IMR-90 (cell line): ENCODE measurements around the gene RPS10. TPM values are rescaled to one million over a fixed set of nuclear protein-coding genes. Genes with fewer than 3 reads are reported as not detected.
A peak's percentile ranks its signal among the peaks of the same experiment; 100 is the strongest.

Experiments used
- ATAC-seq: fragments of 200-7000 bp; cut with Tn5 transposase; 2 replicates; pipeline ENCODE4 v1.9.1; 2020; ENCODE audit warnings: low read depth, mild to moderate bottlenecking, moderate library complexity
- BruUV-seq: library from RNA; stranded (reverse); fragments of 400-500 nt; replicated peaks from 2 replicates; lab custom pipeline; 2021; lab: Mats Ljungman, UMichigan
- CTCF ChIA-PET: fragments of 300-600 bp; formaldehyde crosslinking; extraction: SDS; loops from one replicate; lab custom pipeline; 2021; ENCODE audit warnings: antibody characterized with exemption; lab: Yijun Ruan, JAX
- POLR2A ChIA-PET: fragments of 300-600 bp; sonication (Branson Sonifier 250); formaldehyde crosslinking; loops from one replicate; lab custom pipeline; 2022; ENCODE audit warnings: antibody characterized with exemption; ENCODE audit not compliant: unreplicated experiment; lab: Charles Lee
- DNase-seq: peaks from one replicate; pipeline ENCODE4 v3.0.0; 2013
- H2AFZ ChIP-seq: replicated peaks from 2 replicates; pipeline ENCODE3; 2013; ENCODE audit warnings: low read length, mild to moderate bottlenecking; ENCODE audit not compliant: poor library complexity
- H2AK5ac ChIP-seq: 2 replicates; pipeline ENCODE4 v1.6.1; 2013; ENCODE audit warnings: low read depth, low read length, inconsistent platforms
- H2AK9ac ChIP-seq: replicated peaks from 2 replicates; pipeline ENCODE3; 2013; ENCODE audit warnings: mild to moderate bottlenecking, low read depth, low read length, moderate library complexity; ENCODE audit not compliant: poor library complexity
- H2BK120ac ChIP-seq: 2 replicates; pipeline ENCODE4 v1.6.1; 2013; ENCODE audit warnings: low read depth, low read length, inconsistent platforms
- H2BK15ac ChIP-seq: 3 replicates; pipeline ENCODE4 v1.6.1; 2013; ENCODE audit warnings: low read depth, low read length, inconsistent platforms
- H2BK20ac ChIP-seq: 2 replicates; pipeline ENCODE4 v1.6.1; 2013; ENCODE audit warnings: low read depth, mild to moderate bottlenecking, inconsistent platforms, low read length, moderate library complexity
- H2BK5ac ChIP-seq: 2 replicates; pipeline ENCODE4 v1.6.1; 2013; ENCODE audit warnings: mild to moderate bottlenecking, low read depth, low read length, inconsistent platforms; ENCODE audit not compliant: poor library complexity, severe bottlenecking
- H3K14ac ChIP-seq: replicated peaks from 2 replicates; pipeline ENCODE4 v1.6.1; 2013; ENCODE audit warnings: low read depth, low read length, inconsistent platforms
- H3K18ac ChIP-seq: 2 replicates; pipeline ENCODE4 v1.6.1; 2013; ENCODE audit warnings: low read depth, low read length, control low read depth
- H3K23ac ChIP-seq: 2 replicates; pipeline ENCODE4 v1.6.1; 2013; ENCODE audit warnings: low read depth, low read length, inconsistent platforms
- H3K27ac ChIP-seq: 2 replicates; pipeline ENCODE4 v1.5.1; 2013; ENCODE audit warnings: mild to moderate bottlenecking, control low read depth, low read length; ENCODE audit not compliant: insufficient read depth
- H3K27me3 ChIP-seq: 2 replicates; pipeline ENCODE4 v1.6.1; 2013; ENCODE audit warnings: low read length; ENCODE audit not compliant: control insufficient read depth, insufficient read depth
- H3K36me3 ChIP-seq: 2 replicates; pipeline ENCODE4 v1.6.1; 2013; ENCODE audit warnings: low read length, mixed read lengths; ENCODE audit not compliant: control insufficient read depth, insufficient read depth
- H3K4ac ChIP-seq: 2 replicates; pipeline ENCODE4 v1.6.1; 2013; ENCODE audit warnings: low read depth, low read length, inconsistent platforms
- H3K4me1 ChIP-seq: 2 replicates; pipeline ENCODE4 v1.6.1; 2013; ENCODE audit warnings: low read length, mixed read lengths; ENCODE audit not compliant: control insufficient read depth, insufficient read depth
- H3K4me2 ChIP-seq: 2 replicates; pipeline ENCODE4 v1.6.1; 2013; ENCODE audit warnings: low read depth, mild to moderate bottlenecking, control low read depth, low read length, moderate library complexity
- H3K4me3 ChIP-seq: 2 replicates; pipeline ENCODE4 v1.5.1; 2013; ENCODE audit warnings: low read depth, mild to moderate bottlenecking, control low read depth, low read length, moderate library complexity; ENCODE audit not compliant: insufficient read depth
- H3K56ac ChIP-seq: 2 replicates; pipeline ENCODE4 v1.6.1; 2013; ENCODE audit warnings: low read length, inconsistent platforms; ENCODE audit not compliant: insufficient read depth; ENCODE audit errors: extremely low read depth
- H3K79me1 ChIP-seq, 2 experiments: 2 replicates each; pipeline ENCODE4 v1.6.1; 2013; ENCODE audit warnings: low read length in 2 of 2, inconsistent platforms in 1 of 2, low read depth in 1 of 2
- H3K9ac ChIP-seq: 2 replicates; pipeline ENCODE4 v1.6.1; 2013; ENCODE audit warnings: low read depth, low read length, control low read depth
- H3K9me1 ChIP-seq: 2 replicates; pipeline ENCODE4 v1.6.1; 2013; ENCODE audit warnings: low read length, inconsistent platforms; ENCODE audit not compliant: insufficient read depth
- H3K9me3 ChIP-seq: 2 replicates; pipeline ENCODE4 v1.6.1; 2013; ENCODE audit warnings: low read length; ENCODE audit not compliant: control insufficient read depth, insufficient read depth
- H4K20me1 ChIP-seq: 2 replicates; pipeline ENCODE4 v1.6.1; 2013; ENCODE audit warnings: low read length, inconsistent platforms; ENCODE audit not compliant: insufficient read depth
- H4K5ac ChIP-seq: 2 replicates; pipeline ENCODE4 v1.6.1; 2013; ENCODE audit warnings: mild to moderate bottlenecking, low read depth, low read length, control low read depth
- H4K8ac ChIP-seq, 2 experiments: 2 replicates each; pipeline ENCODE4 v1.6.1; 2013; ENCODE audit warnings: low read depth in 2 of 2, low read length in 2 of 2, control low read depth in 1 of 2, inconsistent platforms in 1 of 2
- H4K91ac ChIP-seq: 2 replicates; pipeline ENCODE4 v1.6.1; 2013; ENCODE audit warnings: low read depth, low read length, inconsistent platforms; ENCODE audit not compliant: insufficient read depth
- BHLHE40 ChIP-seq: fragments of 150-350 bp; IDR thresholded peaks from 2 replicates; pipeline ENCODE4 v1.6.1; 2016; ENCODE audit warnings: mild to moderate bottlenecking, low read depth, low read length
- CEBPB ChIP-seq: IDR thresholded peaks from 2 replicates; pipeline ENCODE4 v1.6.1; 2012; ENCODE audit warnings: low read depth, low read length, improper control_type of control experiment
- CHD1 ChIP-seq: IDR thresholded peaks from 2 replicates; pipeline ENCODE4 v1.6.1; 2012; ENCODE audit warnings: low read depth, low read length, improper control_type of control experiment
- CTCF ChIP-seq: conservative IDR thresholded peaks from 2 replicates; pipeline ENCODE4 v1.5.1; 2012; ENCODE audit warnings: mild to moderate bottlenecking, low read depth, low read length, improper control_type of control experiment
- ELK1 ChIP-seq: fragments of 150-350 bp; IDR thresholded peaks from 2 replicates; pipeline ENCODE4 v1.6.1; 2016; ENCODE audit warnings: low read depth, mild to moderate bottlenecking, low read length, moderate library complexity, borderline replicate concordance
- FOS ChIP-seq: fragments of 150-350 bp; IDR thresholded peaks from 2 replicates; pipeline ENCODE4 v1.6.1; 2016; ENCODE audit warnings: low read depth, low read length
- MAFK ChIP-seq: IDR thresholded peaks from 2 replicates; pipeline ENCODE4 v1.6.1; 2012; ENCODE audit warnings: low read depth, low read length, improper control_type of control experiment
- MAZ ChIP-seq: IDR thresholded peaks from 2 replicates; pipeline ENCODE4 v1.6.1; 2012; ENCODE audit warnings: low read depth, mild to moderate bottlenecking, low read length, improper control_type of control experiment, moderate library complexity, borderline replicate concordance
- MXI1 ChIP-seq: IDR thresholded peaks from 2 replicates; pipeline ENCODE4 v1.6.1; 2012; ENCODE audit warnings: low read depth, mild to moderate bottlenecking, low read length, moderate library complexity, borderline replicate concordance
- NFE2L2 ChIP-seq: fragments of 150-350 bp; IDR thresholded peaks from 2 replicates; pipeline ENCODE4 v1.6.1; 2016; ENCODE audit warnings: low read depth, mild to moderate bottlenecking, low read length
- POLR2A ChIP-seq: IDR thresholded peaks from 2 replicates; pipeline ENCODE4 v1.6.1; 2012; ENCODE audit warnings: mild to moderate bottlenecking, low read depth, low read length
- RAD21 ChIP-seq: IDR thresholded peaks from 2 replicates; pipeline ENCODE4 v1.6.1; 2012; ENCODE audit warnings: low read length, improper control_type of control experiment
- RCOR1 ChIP-seq: IDR thresholded peaks from 2 replicates; pipeline ENCODE4 v1.6.1; 2012; ENCODE audit warnings: mild to moderate bottlenecking, low read length, improper control_type of control experiment; ENCODE audit not compliant: insufficient replicate concordance
- RFX5 ChIP-seq: IDR thresholded peaks from 2 replicates; pipeline ENCODE4 v1.8.0; 2012; ENCODE audit warnings: low read depth, mild to moderate bottlenecking, low read length, moderate library complexity
- SMC3 ChIP-seq: fragments of 150-350 bp; IDR thresholded peaks from 2 replicates; pipeline ENCODE4 v1.6.1; 2016; ENCODE audit warnings: low read depth, mild to moderate bottlenecking, antibody characterized with exemption, low read length, moderate library complexity
- USF2 ChIP-seq: fragments of 150-350 bp; IDR thresholded peaks from 2 replicates; pipeline ENCODE4 v1.6.1; 2017; ENCODE audit warnings: mild to moderate bottlenecking, antibody characterized with exemption, low read length, low read depth
- WGBS, 2 experiments: methylation state at CpG; one replicate each; pipeline versions ENCODE4 v1.1.5 to v1.1.7; 2013; ENCODE audit warnings: missing lambda C conversion rate in 2 of 2; ENCODE audit not compliant: insufficient read length in 1 of 2; ENCODE audit errors: extremely low coverage in 2 of 2; 5-methylcytosine and 5-hydroxymethylcytosine counted together
- dilution Hi-C: fragments of 300-500 bp; cut with HindIII; formaldehyde crosslinking; loops from one replicate; pipeline ENCODE4 v1.14.3; 2018; ENCODE audit warnings: low sequenced_read_pairs; ENCODE audit not compliant: unreplicated experiment
- in situ Hi-C: fragments of 300-500 bp; cut with MboI; formaldehyde crosslinking; loops from 3 replicates; pipeline ENCODE4 v1.14.3; 2019; ENCODE audit warnings: low sequenced_read_pairs, inconsistent platforms, mixed read lengths
- intact Hi-C: fragments of 100-400 bp; cut with micrococcal nuclease; formaldehyde crosslinking; loops from 2 replicates; pipeline ENCODE4 v1.10.0; 2022
- polyA plus RNA-seq, 3 experiments: library from polyadenylated mRNA; depleted of rRNA; stranded (reverse); fragments of >200 nt; gene quantifications; 2 replicates each; pipeline ENCODE4 v1.2.3, GENCODE V29; 2012; ENCODE audit warnings: low replicate concordance in 1 of 3
- total RNA-seq: library from RNA; depleted of rRNA; stranded (reverse); fragments of >200 nt; gene quantifications from 2 replicates; pipeline ENCODE4 v1.2.3, GENCODE V29; 2012

The RPS10 gene
- total and polyA plus RNA-seq, 2 of the 4 experiments (the other 2 are of a cell fraction): 5,462 to 5,584 TPM

- Histone ChIP-seq H2AK9ac (no peak overlapping the region), H2BK15ac (no peak overlapping the region), H3K4me1 (no peaks in the 10 kb centered on the region), H3K36me3 (no peaks in the 10 kb centered on the region), H3K4me2 (no peak overlapping the region), H2BK20ac (no peak overlapping the region), H3K9ac (no peak overlapping the region), H3K27ac (no peak overlapping the region), H3K23ac (no peak overlapping the region; the same call in 1 of the 2 replicates), H3K18ac (no peak overlapping the region), H3K9me1 (no peaks in the 10 kb centered on the region), H4K91ac (no peak overlapping the region), H3K14ac (no peak overlapping the region), H4K20me1 (no peaks in the 10 kb centered on the region), H3K9me3 (peaks cover 8% of the 10 kb centered on the region), H3K27me3 (peaks cover 17% of the 10 kb centered on the region), H2BK5ac (no peak overlapping the region), H4K8ac (no peak overlapping the region), H2AK5ac (no peak overlapping the region), H4K5ac (no peak overlapping the region), H2AFZ (peak overlapping the region; percentile 18), H3K79me1 (no peaks in the 10 kb centered on the region), H3K4me3 (no peak overlapping the region), H3K56ac (no peak overlapping the region), H3K4ac (no peak overlapping the region), H2BK120ac (no peak overlapping the region)
- ChIA-PET POLR2A (no interaction called here), CTCF (interaction anchor here (0.8 to 1.1 kb wide), 2 partner anchors 173 to 455 kb away, joined by 4 to 7 read pairs; no protein-coding TSS in a partner anchor)
- intact Hi-C loops: no loop called here
- in situ Hi-C loops: no loop called here
- whole genome bisulfite sequencing, 2 experiments: 100% methylated on average over 1 of the region's 7 CpGs; no CpG with 5 or more reads in 1 of the 2 experiments
- BruUV-seq: no TSS peak
- no peak for ATAC-seq
- dilution Hi-C loops: no loop called here
- no peak for TF ChIP-seq RCOR1
- TF ChIP-seq RAD21: no peak
- TF ChIP-seq FOS: no peak
- no peak for TF ChIP-seq MAZ
- no peak for TF ChIP-seq ELK1
- TF ChIP-seq CHD1: no peak
- no peak for TF ChIP-seq USF2
- no peak for TF ChIP-seq MXI1
- no peak for TF ChIP-seq NFE2L2
- TF ChIP-seq MAFK: no peak
- no peak for TF ChIP-seq SMC3
- no peak for TF ChIP-seq CTCF
- TF ChIP-seq CEBPB: no peak
- TF ChIP-seq BHLHE40: no peak
- no peak for TF ChIP-seq RFX5
- TF ChIP-seq POLR2A: no peak
- DNase-seq: no peak
Observed at GRCh38 chr6:34447386-34447785, 21.5 kb upstream of the RPS10 start.
